GM21786 (cell line): ENCODE measurements around the gene SH3BP5L.
"Not testable (repeated sequence)": the region's sequence is repeated elsewhere in the genome, so short reads cannot be mapped to it uniquely, and the experiment has no call there.

Experiments used
- ATAC-seq: cut with Tn5 transposase; IDR thresholded peaks from one replicate; pipeline ENCODE4 v1.9.1; 2021; ENCODE audit not compliant: unreplicated experiment

SH3BP5L gene

DNA sequence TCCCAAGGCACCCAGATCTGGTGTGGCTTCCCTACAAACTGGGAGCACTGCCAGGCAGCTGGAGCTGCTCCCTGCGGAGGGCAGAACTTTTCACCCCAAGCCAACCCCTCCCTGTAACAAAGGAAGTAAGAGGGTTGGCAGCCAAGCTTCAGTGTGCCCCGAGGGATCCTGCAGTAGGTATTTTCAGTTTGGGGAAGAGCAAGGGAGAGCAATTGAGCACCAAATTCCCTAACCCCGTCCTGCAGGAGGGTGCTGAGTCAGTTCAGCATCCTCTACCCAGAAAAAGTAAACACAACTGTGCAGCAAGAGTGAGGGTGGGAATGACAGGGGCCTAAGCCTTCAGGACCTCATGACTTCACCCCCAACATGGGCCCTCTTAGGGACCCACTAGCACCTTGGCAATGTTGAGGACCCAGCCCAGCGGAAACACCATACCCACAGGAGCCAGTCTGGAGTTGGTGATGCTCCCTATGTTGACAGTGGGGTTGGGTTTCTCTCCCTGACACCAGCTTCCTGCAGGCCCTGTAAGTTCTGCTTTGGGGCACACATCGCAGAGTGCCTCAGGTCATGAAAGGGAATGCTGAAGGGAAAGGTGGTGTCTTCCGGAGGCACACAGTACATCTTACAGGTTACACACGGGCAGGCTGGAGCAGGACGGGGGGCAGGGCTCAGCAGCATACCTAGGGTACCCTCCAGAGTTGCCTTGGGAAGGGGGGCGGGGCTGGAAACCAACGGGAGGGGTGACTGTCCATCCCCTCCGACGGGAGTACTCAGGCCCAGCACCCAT is 14.8 kb downstream of the SH3BP5L start:
- no peak for ATAC-seq

DNA sequence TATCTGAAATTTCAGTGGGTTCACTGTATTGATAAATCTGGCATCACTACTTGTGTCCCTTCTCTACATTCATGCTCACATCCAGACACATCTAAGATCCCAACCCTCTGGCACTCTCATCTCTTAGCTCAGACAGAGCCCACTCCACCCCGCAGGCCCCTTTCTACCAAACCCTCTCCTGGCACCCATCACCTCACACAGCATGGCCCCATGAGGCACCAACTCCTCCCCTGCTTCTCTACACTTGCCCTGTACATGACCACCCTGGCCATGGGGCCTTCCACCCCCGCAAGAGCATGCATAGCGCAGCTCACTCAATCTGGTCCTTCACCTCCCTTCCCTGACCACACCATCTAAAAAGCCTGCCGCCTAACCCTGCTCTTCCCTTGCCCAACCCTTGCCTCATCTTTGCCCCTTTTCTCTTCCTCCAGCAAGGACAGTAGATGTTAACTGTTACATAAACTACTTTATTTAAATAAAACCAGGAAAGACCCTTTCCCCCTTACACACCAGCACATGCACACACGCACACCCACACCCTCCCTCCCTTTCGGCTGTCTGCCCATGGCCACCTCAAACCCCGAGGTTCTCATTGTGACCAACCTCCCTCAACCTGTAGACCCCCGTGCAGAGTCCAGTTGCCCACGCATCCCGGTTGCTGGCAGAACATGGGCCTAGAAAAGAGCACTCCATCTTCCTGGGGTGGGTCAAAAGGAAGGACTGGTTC is 15.6 kb downstream of the SH3BP5L start:
- ATAC-seq, result no peak

GRCh38 chr1:248808876-248809275 is 16.8 kb downstream of the SH3BP5L start:
- no peak for ATAC-seq

DNA sequence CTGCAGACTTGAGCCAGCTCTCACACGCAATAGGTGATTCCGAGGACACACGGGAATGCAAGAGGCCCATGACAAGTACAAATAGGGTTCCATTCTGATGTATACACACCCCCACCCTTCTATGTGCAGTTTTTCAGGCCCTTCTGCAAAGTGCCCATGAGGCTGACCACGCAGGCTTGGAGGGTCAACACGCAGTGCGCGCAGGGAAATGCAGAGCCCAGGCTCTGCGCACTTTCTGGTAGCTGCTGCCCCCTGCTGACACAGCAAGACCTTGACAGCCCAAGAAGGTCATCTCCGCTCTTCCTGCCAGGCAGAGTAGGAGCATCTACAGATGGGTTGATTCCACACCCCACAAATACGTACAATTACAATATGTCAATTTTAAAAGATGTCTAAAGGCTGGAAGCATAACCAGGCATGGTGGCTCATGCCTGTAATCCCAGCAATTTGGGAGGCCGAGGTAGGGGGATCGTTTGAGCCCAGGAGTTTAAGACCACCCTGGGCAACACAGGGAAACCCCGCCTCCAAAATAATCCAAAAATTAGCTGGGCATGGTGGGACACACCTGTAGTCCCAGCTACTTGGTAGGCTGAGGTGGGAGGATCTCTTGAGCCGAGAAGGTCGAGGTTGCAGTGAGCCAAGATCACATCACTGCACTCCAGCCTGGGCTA is 18.5 kb downstream of the SH3BP5L start:
- peak; percentile 47 for ATAC-seq

GRCh38 chr1:248805876-248806275 is 19.8 kb downstream of the SH3BP5L start:
- ATAC-seq, result no peak

DNA sequence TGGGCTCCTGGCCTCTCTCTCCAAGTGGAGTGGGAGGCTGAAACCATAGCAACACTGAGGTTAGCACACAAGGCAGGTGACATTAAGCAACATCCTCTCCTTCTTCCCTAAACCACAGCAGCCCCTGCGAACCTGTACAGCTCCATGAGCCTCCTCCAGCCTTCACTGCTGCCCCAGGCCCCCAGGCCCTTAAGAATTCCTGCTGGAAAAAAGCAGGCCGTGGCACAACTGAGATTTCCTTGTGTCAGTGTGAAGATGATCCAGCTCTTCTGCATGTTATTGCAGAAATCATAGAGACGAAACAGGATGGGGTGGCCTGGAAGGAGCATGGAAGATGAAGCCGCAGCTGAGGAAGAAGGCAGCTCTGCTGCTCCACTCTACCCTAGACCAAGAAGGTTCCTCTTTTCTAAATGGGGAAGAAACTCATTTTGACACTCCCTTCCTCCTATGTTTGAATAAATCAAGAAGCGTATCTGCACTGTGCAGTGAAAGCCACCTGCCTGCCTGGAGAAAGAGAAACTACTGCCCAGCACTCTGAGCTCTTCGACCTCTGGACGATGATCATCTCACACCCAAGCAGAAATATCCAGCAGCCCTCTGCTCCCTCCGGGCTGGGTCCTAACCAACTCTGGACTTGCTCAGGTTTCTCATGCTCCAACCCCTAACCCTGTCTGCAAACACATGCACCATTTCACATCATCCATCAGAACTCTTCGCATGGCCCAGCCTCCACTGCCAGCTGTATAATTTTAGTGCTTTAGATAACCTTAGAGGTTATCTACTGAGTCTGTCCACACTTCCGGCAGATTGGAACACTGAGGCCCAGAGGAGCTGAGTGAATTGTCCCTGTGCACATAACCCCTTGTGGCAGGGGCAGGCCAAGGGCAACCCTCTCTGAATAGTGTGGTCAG is 20.7 kb downstream of the SH3BP5L start:
- ATAC-seq, result peak; percentile 93

GRCh38 chr1:248803501-248803900 is 22.2 kb downstream of the SH3BP5L start:
- not testable (repeated sequence) for ATAC-seq

GRCh38 chr1:248802454-248802853 is 23.3 kb downstream of the SH3BP5L start:
- ATAC-seq, result no peak

DNA sequence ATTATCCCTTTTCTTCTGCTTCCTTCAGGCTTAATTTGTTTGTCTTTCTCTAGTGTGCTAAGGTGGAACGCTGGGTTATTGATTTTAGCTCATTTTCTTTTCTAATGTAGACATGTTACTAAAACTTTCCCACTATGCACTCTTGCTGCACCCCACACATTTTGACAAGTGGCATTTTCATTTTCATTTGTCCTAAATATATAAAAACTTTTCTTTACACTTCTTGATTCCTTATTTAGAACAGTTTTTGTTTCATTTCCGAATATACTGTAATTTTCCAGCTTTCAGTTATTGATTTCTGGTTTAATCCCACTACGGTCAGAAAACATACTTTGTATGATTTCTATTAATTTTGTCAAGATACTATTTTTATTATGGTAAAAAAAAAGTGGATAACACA is 25.3 kb downstream of the SH3BP5L start:
- ATAC-seq, result no peak

GRCh38 chr1:248798791-248799190 is 26.9 kb downstream of the SH3BP5L start:
- no peak for ATAC-seq

GRCh38 chr1:248794663-248795062 is 31.1 kb downstream of the SH3BP5L start:
- not testable (repeated sequence) for ATAC-seq

DNA sequence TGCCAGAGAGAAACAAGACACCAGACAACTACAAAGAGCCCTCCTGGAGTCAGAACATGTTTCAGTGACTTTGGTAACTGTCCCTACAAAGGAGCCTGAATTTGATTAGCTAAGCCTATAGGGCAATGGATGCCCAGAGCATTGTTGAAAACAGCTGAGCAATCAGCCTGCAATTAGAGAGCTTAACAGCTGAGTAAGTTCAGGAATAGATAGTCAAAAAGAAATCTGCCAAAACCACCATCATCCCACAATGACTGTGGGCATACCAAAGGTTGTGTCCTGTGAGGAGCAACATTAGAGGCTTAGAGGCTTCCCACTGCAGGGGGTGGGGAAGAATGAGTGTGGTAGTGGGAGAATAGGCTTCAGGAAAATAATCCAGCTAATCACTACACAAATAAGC is 32.1 kb downstream of the SH3BP5L start:
- ATAC-seq, result peak; percentile 86

DNA sequence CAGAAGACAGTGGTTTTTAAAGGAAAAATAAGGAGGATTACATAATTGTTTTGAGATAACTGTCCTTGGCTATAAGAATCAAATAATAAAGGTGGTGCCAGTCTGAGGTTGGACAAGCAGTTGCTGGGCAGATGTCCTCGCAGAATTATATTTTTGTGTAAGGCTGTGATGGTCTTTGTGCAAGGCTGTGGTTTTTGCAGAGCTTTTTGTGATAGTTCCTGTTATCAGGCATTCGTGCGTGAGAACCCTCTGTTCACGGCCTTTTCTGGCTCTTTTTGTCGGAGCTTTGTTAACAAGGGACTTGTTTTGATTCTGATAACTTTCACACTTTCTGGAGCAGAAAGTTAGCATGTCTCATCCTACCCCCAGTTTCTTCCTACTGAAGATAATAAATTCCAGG is 33.4 kb downstream of the SH3BP5L start:
- ATAC-seq, result no peak

DNA sequence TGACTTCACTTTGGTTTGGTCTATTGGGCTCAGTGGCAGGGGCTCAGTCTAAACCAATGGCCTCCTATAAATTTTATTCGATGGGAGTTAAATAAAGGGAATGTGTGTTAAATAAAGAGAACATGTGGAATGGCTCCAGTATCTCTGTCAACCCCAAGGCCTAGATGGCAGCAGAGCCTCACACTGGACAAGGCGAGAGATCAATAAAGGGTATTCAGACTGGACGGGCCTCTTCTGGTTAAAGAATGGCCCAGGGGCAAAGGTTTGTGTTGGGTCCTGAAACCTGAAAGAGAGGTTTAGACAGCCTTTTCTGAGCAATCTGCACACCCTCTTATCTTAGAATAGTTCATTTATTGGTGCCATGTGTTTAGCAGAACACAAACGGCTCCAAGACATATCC is 34.7 kb downstream of the SH3BP5L start:
- no peak for ATAC-seq

GRCh38 chr1:248790456-248790855 is 35.3 kb downstream of the SH3BP5L start:
- no peak for ATAC-seq

DNA sequence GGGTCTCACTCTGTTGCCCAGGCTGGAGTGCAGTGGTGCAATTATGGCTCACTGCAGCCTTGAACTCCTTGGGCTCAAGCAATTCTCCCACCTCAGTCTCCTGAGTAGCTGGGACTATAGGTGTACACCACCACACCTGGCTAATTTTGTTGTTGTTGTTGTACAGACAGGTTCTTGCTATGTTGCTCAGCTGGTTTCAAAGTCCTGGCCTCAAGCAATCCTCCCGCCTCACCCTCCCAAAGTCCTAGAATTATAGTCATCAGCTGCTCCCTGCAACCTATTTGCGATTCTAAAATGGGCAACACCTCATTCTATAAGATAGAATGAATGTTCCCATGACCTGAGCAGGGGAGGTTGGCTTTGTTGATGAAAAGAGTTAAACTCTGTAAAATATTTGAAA is 36.4 kb downstream of the SH3BP5L start:
- ATAC-seq, result not testable (repeated sequence)

DNA sequence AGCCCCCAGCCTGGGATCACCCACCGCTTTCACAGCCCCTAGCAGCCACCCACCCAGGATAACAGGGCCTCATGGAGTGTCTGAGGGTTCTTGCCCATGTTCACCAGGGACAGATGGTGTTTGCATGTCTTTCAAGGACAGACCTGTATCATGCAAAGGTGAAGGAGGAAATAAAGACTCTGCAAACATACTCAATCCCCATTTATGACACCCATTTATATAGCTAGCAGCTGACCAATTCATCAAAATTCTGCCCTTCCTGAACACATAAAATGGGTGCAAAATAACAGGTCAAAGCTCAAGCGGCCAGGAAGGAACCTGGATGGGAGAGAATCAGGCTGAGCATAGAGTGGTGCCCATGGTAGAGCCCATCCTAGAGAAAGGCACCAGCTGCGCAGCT is 37.4 kb downstream of the SH3BP5L start:
- no peak for ATAC-seq

DNA sequence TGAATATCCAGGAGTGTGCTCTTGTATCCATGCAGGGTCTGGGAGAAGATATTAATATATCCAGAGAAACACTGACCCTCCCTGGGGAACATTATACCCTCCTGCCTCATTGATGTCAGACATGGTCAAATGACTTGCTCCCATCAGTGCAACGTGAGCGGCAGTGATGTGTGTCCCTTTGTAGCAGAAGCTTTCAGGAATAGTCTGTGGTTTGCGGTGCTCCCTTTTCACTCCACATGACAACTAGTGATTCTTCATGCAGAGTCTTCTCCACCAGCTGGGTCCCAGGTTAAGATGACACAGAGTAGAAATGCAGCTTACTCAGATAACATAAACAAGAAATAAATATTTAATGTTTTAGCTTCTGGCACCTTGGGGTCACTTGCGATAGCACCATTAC is 38.3 kb downstream of the SH3BP5L start:
- ATAC-seq, result no peak

- peak; percentile 61 for ATAC-seq
Observed at GRCh38 chr1:248786156-248786555, 39.6 kb downstream of the SH3BP5L start.

DNA sequence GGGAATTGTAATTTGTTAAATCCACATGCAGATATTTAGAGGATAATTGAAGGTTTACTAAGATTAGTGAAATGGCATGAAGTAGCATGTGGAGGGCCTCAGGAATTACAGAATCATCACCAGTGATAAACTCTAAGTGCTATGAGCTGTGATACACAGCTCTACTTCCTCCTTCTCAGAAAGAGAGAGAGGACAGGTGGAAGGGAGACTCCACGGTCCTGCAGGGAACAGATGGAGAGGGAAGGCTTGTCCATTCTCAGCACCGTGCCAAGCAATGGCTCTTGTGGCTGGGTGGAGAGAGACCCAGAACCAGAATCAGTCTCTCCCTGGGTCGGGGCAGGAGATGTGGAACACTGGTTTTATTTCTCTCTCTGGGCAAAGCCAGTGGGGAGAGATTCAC is 42.3 kb downstream of the SH3BP5L start:
- no peak for ATAC-seq
